ENCODE data around the gene CAVIN1.
"Not testable (repeated sequence)": the region's sequence is repeated elsewhere in the genome, so short reads cannot be mapped to it uniquely, and the experiment has no call there.

CAVIN1 gene

DNA sequence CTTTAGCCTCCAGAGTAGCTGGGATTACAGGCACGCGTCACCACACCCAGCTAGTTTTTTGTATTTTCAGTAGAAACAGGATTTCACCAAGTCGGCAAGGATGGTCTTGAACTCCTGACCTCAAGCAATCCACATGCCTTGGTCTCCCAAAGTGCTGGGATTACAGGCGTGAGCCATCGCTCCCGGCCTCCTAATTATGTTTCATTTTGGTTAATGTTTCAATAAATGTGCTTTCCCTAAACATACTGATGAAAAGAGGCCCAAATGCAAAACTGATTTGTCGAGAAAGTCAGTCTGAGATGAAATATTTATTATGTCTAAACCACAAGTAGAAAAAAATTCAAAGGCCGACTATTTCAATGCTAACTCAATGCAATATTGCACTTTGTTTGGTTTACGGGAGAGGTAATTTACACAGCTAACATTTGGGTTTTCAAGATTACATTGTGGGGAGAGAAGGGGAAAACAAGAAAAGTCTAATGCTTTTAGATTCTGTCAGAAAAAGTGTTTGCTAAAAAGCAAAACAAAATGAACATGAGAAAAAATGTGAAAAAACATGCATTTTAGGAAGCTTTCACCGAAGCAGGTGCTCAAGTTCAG is 44.6 kb downstream of the CAVIN1 start:
- no peak for DNase-seq (ENCODE audit: low read depth)

- no peak for DNase-seq (ENCODE audit: low read depth)
Observed at GRCh38 chr17:42373896-42374295, 49.2 kb downstream of the CAVIN1 start.

GRCh38 chr17:42372142-42372541 is 50.9 kb downstream of the CAVIN1 start:
- no peak for DNase-seq (ENCODE audit: low read depth)

DNA sequence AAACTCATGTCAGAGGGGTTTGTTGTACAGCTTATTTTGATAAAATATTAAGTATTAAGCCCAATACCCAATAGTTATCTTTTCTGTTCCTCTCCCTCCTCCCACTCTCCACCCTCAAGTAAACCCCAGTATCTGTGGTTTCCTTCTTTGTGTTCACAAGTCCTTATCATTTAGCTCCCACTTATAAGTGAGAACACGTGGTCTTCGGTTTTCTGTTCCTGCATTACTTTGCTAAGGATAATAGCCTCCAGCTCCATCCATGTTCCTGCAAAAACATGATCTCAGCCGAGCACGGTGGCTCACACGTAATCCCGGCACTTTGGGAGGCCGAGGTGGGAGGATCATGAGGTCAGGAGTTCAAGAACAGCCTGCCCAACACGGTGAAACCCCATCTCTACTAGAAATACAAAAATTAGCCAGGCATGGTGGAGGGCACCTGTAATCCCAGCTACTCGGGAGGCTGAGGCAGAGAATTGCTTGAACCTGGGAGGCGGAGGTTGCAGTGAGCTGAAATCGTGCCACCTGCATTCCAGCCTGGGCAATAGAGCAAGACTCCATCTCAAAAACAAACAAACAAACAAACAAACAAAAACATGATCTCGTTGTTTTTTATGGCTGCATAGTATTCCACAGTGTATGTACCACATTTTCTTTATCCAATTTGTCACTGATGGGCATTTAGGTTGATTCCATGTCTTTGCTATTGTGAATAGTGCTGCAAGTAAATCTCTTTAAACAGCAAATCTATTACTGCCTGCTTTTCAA is 54.1 kb downstream of the CAVIN1 start:
- DNase-seq (ENCODE audit: low read depth), result not testable (repeated sequence)

- not testable (repeated sequence) for DNase-seq (ENCODE audit: low read depth)
Observed at GRCh38 chr17:42368310-42368709, 54.7 kb downstream of the CAVIN1 start.

DNA sequence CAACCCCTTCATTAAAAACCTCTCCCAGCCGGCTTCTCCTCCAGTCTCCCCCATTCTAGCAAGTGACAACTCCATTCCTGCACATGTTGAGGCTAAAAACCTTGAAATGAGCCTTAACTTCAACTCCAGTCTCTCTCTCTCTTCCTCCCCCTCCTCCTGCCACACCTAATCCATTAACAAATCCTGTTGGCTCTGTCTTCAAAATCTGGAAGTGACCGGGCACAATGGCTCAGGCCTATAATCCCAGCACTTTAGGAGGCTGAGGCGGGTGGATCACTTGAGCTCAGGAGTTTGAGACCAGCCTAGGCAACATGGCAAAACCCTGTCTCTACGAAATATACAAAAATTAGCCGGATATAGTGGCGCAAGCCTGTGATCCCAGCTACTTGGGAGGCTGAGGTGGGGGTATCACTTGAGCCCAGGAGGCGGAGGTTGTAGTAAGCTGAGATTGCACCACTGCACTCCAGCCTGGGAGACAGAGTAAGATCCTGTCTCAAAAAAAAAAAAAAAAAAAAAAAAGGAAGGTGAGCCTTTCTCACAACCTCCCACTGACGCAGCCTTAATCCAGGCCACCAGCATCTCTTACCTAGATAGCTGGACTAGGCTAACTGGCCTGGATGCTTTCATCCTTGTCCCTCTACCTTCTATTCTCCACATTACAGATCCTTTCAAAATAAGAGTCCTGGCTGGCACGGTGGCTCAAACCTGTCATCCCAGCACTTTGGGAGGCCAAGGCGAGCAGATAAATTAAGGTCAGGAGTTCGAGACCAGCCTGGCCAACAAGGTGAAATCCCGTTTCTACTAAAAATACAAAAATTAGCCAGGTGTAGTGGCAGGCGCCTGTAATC is 56.7 kb downstream of the CAVIN1 start:
- DNase-seq (ENCODE audit: low read depth), result peak; percentile 65

GRCh38 chr17:42365136-42365535 is 57.9 kb downstream of the CAVIN1 start:
- peak; percentile 95 for DNase-seq (ENCODE audit: low read depth)

DNA sequence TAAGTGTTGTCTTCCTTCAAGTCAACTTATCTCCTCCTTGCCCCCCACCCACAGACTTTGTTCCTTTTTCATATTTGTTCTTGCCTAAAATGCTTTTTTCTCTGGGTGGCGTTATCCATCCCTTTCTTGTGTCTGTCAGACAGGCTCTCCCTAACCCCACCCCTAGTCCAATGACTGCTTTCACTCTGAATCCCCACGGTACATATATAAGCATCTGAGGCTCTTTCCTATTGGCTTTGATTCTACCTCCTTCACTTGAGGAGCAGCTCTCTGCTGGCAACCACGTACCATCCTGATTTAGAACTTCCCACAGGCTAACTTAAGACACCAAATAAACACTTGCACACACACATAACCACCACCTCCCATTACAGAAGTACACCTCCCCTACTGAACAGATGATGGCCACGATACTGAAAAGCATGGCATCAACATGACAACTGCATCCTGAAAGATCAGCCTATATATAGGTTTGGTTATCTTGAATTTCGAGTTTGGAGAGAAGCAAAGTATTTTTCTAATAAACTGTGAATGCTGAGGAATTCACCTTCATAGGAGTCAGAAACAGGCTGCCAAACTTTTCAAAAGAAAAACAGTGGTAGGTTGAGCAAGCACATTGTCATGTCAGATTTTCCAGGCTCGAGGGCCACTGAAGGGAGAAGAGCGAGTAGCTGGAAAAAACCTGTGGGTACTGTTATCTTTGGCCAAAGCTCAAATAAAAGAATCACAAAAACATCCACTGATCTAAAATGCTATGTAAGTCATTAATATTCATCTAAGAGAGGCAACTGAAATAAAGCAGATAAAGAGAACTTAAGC is 59.1 kb downstream of the CAVIN1 start:
- peak; percentile 38 for DNase-seq (ENCODE audit: low read depth)

DNA sequence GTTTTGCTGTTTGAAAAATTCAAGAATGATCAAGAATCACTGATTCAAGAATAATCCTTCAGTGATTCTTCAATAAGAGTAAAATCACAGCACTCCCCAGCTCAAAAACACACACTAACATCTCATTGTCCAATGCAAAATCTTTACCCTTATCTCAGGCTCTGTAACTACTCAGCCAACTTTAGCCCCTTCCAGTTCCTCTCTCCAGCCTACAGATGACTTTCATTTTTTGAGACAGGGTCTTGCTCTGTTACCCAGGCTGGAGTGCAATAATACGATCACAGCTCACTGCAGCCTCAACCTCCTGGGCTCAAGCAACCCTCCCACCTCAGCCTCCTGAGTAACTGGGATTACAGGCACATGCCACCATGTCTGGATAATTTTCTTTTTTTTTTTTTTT is 59.8 kb downstream of the CAVIN1 start:
- DNase-seq (ENCODE audit: low read depth), result no peak

DNA sequence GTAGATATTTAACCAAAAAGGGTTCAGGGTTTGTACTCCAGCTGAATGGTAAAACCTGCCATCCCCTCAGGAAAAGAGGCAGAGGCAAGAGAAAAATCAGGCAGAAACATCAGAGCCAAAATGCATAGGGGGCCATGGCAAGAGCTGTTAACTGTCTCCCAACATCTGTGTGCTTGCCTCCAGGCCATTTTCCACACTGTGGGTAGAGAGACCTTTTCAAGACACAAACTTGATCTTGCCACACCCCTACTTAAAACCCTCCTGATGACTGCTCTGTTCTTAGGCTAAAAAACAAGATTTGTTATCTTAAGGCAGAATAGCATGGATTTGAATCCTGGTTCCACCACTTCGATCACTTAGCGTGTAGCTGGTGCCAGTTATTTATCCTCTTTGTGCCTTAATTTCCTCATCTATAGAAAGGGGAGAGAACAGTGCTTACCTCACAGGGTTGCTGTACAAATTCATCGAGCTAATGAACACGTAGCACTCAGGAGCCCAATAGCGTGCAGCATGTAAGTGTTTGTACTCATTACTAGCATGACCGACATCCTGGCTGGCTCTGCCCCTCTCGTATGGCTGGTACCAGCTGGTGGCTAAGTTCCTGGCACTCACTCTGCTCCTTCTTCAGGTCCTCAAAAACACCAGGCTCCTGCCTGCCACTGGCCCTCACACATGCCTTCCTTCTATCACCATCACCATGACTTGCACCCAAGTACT is 60.7 kb downstream of the CAVIN1 start:
- no peak for DNase-seq (ENCODE audit: low read depth)

- no peak for DNase-seq (ENCODE audit: low read depth)
Observed at GRCh38 chr17:42361781-42362186, 61.3 kb downstream of the CAVIN1 start.

GRCh38 chr17:42360388-42360787 is 62.7 kb downstream of the CAVIN1 start:
- DNase-seq (ENCODE audit: low read depth), result not testable (repeated sequence)

DNA sequence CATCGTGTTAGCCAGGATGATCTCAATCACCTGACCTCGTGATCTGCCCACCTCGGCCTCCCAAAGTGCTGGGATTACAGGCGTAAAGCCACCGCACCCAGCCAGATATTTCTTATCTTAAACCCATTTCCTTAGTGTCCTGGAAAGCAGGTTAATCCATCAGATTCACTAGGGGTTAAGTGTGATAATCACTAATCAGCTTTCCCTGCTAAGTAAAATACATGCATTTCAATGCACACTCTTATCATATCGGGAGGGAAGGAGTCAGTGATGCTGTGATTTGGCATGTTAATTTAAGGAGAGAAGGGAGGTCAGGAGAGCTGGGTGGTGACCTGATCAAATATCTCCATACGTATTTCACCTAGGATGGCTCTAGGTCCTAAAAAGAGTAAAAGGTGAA is 63.9 kb downstream of the CAVIN1 start:
- DNase-seq (ENCODE audit: low read depth), result no peak

- DNase-seq (ENCODE audit: low read depth), result no peak
Observed at GRCh38 chr17:42358434-42358833, 64.6 kb downstream of the CAVIN1 start.

- peak; percentile 80 for DNase-seq (ENCODE audit: low read depth)
Observed at GRCh38 chr17:42354956-42355843, 67.9 kb downstream of the CAVIN1 start.
